Measurements from ENCODE around the gene ZNF618. TPM values are rescaled to one million over a fixed set of nuclear protein-coding genes. Genes with fewer than 3 reads are reported as not detected.

Gene ZNF618
- total and polyA plus RNA-seq, 8 donors, result 1.2 to 19.8 (median 5.3) TPM

DNA sequence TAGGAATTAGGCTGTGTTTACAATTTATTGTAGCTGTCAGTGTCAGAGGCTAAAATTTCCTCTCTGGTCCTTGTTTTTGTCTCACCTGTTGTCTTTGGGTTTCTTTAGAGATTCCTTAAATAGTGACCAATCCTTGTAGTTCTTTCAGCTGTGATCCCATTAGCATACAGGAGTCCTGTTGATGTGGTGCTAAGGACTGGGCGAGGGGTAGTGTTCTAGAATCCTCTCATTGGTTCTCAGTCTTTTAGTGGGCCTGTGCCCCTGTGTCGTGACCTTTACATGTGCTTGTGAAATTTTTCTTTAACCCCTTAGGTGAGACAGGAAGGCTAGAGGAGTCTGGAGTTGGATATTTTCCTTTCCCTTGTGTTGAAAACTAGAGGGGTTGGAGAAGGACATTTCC is 51.2 kb downstream of the ZNF618 start:
- TF ChIP-seq EP300 (IDR thresholded peaks at IDR 0.05), result no peak
- no peak for TF ChIP-seq POLR2AphosphoS5 (IDR thresholded peaks at IDR 0.05)
- TF ChIP-seq, protein P1, sequence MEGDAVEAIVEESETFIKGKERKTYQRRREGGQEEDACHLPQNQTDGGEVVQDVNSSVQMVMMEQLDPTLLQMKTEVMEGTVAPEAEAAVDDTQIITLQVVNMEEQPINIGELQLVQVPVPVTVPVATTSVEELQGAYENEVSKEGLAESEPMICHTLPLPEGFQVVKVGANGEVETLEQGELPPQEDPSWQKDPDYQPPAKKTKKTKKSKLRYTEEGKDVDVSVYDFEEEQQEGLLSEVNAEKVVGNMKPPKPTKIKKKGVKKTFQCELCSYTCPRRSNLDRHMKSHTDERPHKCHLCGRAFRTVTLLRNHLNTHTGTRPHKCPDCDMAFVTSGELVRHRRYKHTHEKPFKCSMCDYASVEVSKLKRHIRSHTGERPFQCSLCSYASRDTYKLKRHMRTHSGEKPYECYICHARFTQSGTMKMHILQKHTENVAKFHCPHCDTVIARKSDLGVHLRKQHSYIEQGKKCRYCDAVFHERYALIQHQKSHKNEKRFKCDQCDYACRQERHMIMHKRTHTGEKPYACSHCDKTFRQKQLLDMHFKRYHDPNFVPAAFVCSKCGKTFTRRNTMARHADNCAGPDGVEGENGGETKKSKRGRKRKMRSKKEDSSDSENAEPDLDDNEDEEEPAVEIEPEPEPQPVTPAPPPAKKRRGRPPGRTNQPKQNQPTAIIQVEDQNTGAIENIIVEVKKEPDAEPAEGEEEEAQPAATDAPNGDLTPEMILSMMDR (IDR thresholded peaks at IDR 0.05), result no peak
- TF ChIP-seq POLR2A (IDR thresholded peaks at IDR 0.05), result no peak
- Histone ChIP-seq H3K27me3 (no peaks in the 10 kb centered on the region), H3K9me3 (peaks cover 0 to 16% (median 4%) of the 10 kb centered on the region in 4 donors), H3K27ac (no peak overlapping the region), H3K4me3 (no peak overlapping the region), H3K4me1 (peaks cover 6 to 22% (median 11%) of the 10 kb centered on the region in 4 donors), H3K36me3 (no peaks in the 10 kb centered on the region)
- intact Hi-C loops (cut with DNase I; ENCODE audit: low total_unique reads), result no loop called here
- no peak for DNase-seq
- WGBS, 5 donors, result 41 to 89% (median 71%) methylated on average over 2 of the region's 2 CpGs

DNA sequence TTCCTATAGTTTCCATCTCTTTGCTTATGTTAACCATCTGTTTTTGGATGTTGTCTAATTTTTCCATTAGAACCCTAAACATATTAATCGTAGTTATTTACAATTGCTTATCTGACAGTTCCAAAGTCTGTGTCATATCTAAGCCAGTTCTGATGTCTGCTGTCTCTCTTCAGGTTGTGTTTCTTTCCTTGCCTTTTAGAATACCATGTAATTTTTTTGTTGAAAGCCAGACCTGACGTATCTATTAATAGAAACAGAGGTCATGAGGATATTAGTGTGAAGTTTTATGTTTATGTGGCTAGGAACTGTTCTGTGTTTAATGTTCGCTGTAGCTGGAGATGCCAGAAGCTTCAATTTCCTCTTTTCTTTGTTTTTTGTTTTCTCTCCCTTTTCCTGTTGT is 52.2 kb downstream of the ZNF618 start:
- intact Hi-C loops (cut with DNase I; ENCODE audit: low total_unique reads), result no loop called here
- Histone ChIP-seq H3K27ac (no peak overlapping the region), H3K4me3 (no peak overlapping the region), H3K36me3 (no peaks in the 10 kb centered on the region), H3K4me1 (peaks cover 6 to 22% (median 11%) of the 10 kb centered on the region in 4 donors), H3K27me3 (no peaks in the 10 kb centered on the region), H3K9me3 (peaks cover 0 to 13% (median 4%) of the 10 kb centered on the region in 4 donors)
- no peak for DNase-seq
- 48 to 83% (median 69%) methylated on average over 3 of the region's 3 CpGs for WGBS, 5 donors
- no peak for TF ChIP-seq POLR2AphosphoS5 (IDR thresholded peaks at IDR 0.05)
- TF ChIP-seq POLR2A (IDR thresholded peaks at IDR 0.05), result no peak
- no peak for TF ChIP-seq EP300 (IDR thresholded peaks at IDR 0.05)
- TF ChIP-seq, protein P1 (IDR thresholded peaks at IDR 0.05), result no peak

DNA sequence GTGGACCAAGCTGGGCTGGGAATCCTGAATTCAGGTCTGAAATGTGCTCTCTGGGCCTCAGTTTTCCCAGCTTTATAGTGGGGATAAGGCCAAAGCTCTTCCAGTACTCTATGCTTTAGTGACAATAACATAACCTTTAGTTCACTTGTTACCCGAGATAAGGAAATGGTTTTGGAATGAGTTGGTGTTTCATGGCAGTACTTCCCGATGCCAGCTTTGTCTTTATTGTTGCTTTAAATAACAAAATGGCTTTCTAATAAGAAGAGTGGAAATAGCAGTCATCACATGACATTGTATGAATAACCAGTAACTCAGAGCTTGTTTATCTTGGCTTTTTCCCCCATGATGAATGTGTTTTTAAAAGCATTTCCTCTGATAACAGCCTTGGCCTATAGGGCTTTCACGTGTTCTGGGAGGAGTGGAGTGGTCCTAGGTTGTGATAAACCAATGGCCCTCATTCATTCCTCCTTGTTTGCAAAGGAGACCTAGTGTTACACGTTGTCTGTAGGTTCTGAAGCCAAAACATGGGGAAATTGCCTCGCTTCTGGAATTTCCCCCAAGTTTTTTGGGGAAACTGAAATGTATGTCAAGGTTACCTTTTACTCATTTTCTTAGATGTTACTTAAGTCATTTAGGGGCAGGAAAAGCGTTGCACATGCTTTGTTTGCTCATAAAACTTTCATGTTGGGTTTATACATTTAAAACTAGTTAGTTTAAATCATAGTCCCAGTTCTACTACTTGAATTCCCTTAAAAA is 53.7 kb downstream of the ZNF618 start:
- Histone ChIP-seq H3K9me3 (peaks cover 0 to 10% (median 4%) of the 10 kb centered on the region in 4 donors), H3K4me1 (peaks cover 6 to 22% (median 11%) of the 10 kb centered on the region in 4 donors), H3K27me3 (no peaks in the 10 kb centered on the region), H3K36me3 (no peaks in the 10 kb centered on the region), H3K27ac (peak overlapping the region in 3 of 5 donors; percentile 47 to 65 (median 60)), H3K4me3 (no peak overlapping the region)
- intact Hi-C loops (cut with DNase I; ENCODE audit: low total_unique reads), result no loop called here
- WGBS, 5 donors, result 24 to 52% (median 40%) methylated on average over 6 of the region's 6 CpGs
- DNase-seq, result peak; percentile 23 to 78
- no peak for TF ChIP-seq POLR2A (IDR thresholded peaks at IDR 0.05)

DNA sequence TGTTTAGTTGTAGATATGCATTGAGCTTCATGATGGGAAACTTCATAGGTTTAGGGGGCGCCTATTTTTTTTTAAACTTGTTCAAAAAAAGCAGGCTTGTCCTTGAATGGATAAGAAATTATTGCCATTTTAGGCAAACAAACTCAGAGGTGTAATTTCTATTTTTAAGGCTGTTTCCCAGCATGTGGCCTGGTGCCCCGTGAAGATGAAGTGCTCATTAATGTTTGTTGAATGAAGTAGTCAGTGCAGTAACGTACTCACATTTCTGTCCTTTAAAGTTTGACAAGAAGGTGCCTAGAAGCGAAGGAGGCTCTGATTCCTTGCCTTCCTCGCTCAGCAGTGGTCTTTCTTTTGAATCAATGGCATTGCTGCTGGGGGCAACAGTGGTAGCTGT is 54.3 kb downstream of the ZNF618 start:
- intact Hi-C loops (cut with DNase I; ENCODE audit: low total_unique reads), result no loop called here
- H3K4me1 ChIP-seq, result peaks cover 6 to 22% (median 11%) of the 10 kb centered on the region in 4 donors
- H3K4me3 ChIP-seq, result no peak overlapping the region
- H3K9me3 ChIP-seq, result peaks cover 0 to 10% (median 4%) of the 10 kb centered on the region in 4 donors
- peak in 1 of 2 donors; percentile 3 for DNase-seq
- peak overlapping the region in 1 of 5 donors; percentile 60 for H3K27ac ChIP-seq
- H3K36me3 ChIP-seq, result no peaks in the 10 kb centered on the region
- WGBS, 5 donors, result 67 to 92% (median 78%) methylated on average over 5 of the region's 5 CpGs
- TF ChIP-seq EP300 (IDR thresholded peaks at IDR 0.05) (no peak), POLR2AphosphoS5 (IDR thresholded peaks at IDR 0.05) (no peak), POLR2A (IDR thresholded peaks at IDR 0.05) (no peak)
- TF ChIP-seq, protein P1 (IDR thresholded peaks at IDR 0.05), result no peak
- H3K27me3 ChIP-seq, result no peaks in the 10 kb centered on the region

DNA sequence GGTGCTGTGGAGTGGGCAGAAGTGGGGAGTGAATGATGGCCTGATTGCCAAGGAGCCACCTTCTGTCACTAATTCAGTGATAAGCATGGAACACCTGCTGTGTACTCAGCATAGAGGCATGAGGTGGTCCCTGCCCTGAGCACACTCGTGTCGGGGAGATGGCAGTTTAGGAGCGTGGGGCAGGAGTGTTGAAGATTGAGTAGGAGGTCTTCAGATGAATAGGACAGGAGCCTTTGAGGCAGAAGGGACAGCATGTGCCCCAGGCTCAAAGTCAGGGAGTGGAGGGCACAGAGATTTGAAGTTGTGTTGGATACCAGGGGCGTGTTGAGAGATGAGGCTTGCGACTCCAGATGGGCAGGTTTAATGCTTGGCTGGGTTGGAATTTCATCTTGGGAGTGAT is 55.0 kb downstream of the ZNF618 start:
- Histone ChIP-seq H3K27me3 (no peaks in the 10 kb centered on the region), H3K27ac (no peak overlapping the region), H3K9me3 (peaks cover 0 to 10% (median 4%) of the 10 kb centered on the region in 4 donors), H3K4me3 (no peak overlapping the region), H3K4me1 (peaks cover 6 to 22% (median 11%) of the 10 kb centered on the region in 4 donors), H3K36me3 (no peaks in the 10 kb centered on the region)
- DNase-seq, result no peak
- 90 to 98% (median 96%) methylated on average over 5 of the region's 5 CpGs for WGBS, 5 donors
- intact Hi-C loops (cut with DNase I; ENCODE audit: low total_unique reads), result no loop called here
- TF ChIP-seq POLR2A (IDR thresholded peaks at IDR 0.05) (no peak), EP300 (IDR thresholded peaks at IDR 0.05) (no peak), POLR2AphosphoS5 (IDR thresholded peaks at IDR 0.05) (no peak)
- TF ChIP-seq, protein P1 (IDR thresholded peaks at IDR 0.05), result no peak

Measured in stomach (tissue), 9 donors.